Lower lobe of right lung (tissue), 2 donors: ENCODE measurements around the gene TTLL11. TPM values are rescaled to one million over a fixed set of nuclear protein-coding genes. Genes with fewer than 3 reads are reported as not detected.
A peak's percentile ranks its signal among the peaks of the same experiment; 100 is the strongest.

Experiments
- ATAC-seq, 2 donors: fragments of 200-7000 bp; cut with Tn5 transposase; one replicate each; pipeline ENCODE4 v1.9.1; 2020 to 2022; ENCODE audit warnings: mild to moderate bottlenecking in 2 of 2, moderate library complexity in 2 of 2
- DNase-seq: peaks from one replicate; pipeline ENCODE4 v3.0.0-alpha.2; 2020
- H3K27ac ChIP-seq: fragments of 200-600 bp; one replicate; pipeline ENCODE4 v1.8.0; 2022
- H3K27me3 ChIP-seq: fragments of 200-600 bp; one replicate; pipeline ENCODE4 v1.8.0; 2022; ENCODE audit warnings: low read depth
- H3K36me3 ChIP-seq: fragments of 200-600 bp; one replicate; pipeline ENCODE4 v1.8.0; 2022; ENCODE audit warnings: mild to moderate bottlenecking
- H3K4me1 ChIP-seq: fragments of 200-600 bp; one replicate; pipeline ENCODE4 v1.8.0; 2022
- H3K4me3 ChIP-seq: fragments of 200-600 bp; one replicate; pipeline ENCODE4 v1.8.0; 2022; ENCODE audit warnings: mild to moderate bottlenecking
- H3K9me3 ChIP-seq: fragments of 200-600 bp; one replicate; pipeline ENCODE4 v1.8.0; 2022
- intact Hi-C: fragments of 100-400 bp; cut with DNase I; formaldehyde crosslinking; loops from one replicate; pipeline ENCODE4 v1.11.0; 2022
- total RNA-seq: library from RNA; stranded (reverse); fragmentation: NEBNext Ultra II Directional; extraction: Animal tissue kit (Norgen Biotek cat#: 25700); gene quantifications from one replicate; pipeline ENCODE4 v1.2.1, GENCODE V29; 2021
- TF ChIP-seq, protein P1 (sequence below): fragments of 200-600 bp; IDR thresholded peaks from one replicate; pipeline ENCODE4 v1.8.0; 2022; ENCODE audit warnings: antibody characterized with exemption, mild to moderate bottlenecking
- donor health status: DM: no; HTN: yes; CAD: no; lungs with severe emphysema.

The TTLL11 gene
- total RNA-seq, 1 donor from 2014 or later = 11.7 TPM

- H3K27me3 ChIP-seq = no peaks in the 10 kb centered on the region
- no peak for ATAC-seq
- intact Hi-C loops = no loop called here
- H3K4me1 ChIP-seq = no peaks in the 10 kb centered on the region
- no peak overlapping the region for H3K4me3 ChIP-seq
- H3K36me3 ChIP-seq = no peaks in the 10 kb centered on the region
- no peak for DNase-seq
- TF ChIP-seq, protein P1, sequence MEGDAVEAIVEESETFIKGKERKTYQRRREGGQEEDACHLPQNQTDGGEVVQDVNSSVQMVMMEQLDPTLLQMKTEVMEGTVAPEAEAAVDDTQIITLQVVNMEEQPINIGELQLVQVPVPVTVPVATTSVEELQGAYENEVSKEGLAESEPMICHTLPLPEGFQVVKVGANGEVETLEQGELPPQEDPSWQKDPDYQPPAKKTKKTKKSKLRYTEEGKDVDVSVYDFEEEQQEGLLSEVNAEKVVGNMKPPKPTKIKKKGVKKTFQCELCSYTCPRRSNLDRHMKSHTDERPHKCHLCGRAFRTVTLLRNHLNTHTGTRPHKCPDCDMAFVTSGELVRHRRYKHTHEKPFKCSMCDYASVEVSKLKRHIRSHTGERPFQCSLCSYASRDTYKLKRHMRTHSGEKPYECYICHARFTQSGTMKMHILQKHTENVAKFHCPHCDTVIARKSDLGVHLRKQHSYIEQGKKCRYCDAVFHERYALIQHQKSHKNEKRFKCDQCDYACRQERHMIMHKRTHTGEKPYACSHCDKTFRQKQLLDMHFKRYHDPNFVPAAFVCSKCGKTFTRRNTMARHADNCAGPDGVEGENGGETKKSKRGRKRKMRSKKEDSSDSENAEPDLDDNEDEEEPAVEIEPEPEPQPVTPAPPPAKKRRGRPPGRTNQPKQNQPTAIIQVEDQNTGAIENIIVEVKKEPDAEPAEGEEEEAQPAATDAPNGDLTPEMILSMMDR = no peak
- no peak overlapping the region for H3K27ac ChIP-seq
- H3K9me3 ChIP-seq = no peaks in the 10 kb centered on the region
Measured at GRCh38 chr9:121924700-121925099, 168.4 kb downstream of the TTLL11 start.

- ATAC-seq (no peak), DNase-seq (no peak)
- Histone ChIP-seq H3K27ac (no peak overlapping the region), H3K4me3 (no peak overlapping the region), H3K4me1 (no peaks in the 10 kb centered on the region), H3K36me3 (no peaks in the 10 kb centered on the region), H3K27me3 (no peaks in the 10 kb centered on the region), H3K9me3 (no peaks in the 10 kb centered on the region)
- intact Hi-C loops = no loop called here
- TF ChIP-seq, protein P1 = no peak
Measured at GRCh38 chr9:121921444-121921843, 171.7 kb downstream of the TTLL11 start.

DNA sequence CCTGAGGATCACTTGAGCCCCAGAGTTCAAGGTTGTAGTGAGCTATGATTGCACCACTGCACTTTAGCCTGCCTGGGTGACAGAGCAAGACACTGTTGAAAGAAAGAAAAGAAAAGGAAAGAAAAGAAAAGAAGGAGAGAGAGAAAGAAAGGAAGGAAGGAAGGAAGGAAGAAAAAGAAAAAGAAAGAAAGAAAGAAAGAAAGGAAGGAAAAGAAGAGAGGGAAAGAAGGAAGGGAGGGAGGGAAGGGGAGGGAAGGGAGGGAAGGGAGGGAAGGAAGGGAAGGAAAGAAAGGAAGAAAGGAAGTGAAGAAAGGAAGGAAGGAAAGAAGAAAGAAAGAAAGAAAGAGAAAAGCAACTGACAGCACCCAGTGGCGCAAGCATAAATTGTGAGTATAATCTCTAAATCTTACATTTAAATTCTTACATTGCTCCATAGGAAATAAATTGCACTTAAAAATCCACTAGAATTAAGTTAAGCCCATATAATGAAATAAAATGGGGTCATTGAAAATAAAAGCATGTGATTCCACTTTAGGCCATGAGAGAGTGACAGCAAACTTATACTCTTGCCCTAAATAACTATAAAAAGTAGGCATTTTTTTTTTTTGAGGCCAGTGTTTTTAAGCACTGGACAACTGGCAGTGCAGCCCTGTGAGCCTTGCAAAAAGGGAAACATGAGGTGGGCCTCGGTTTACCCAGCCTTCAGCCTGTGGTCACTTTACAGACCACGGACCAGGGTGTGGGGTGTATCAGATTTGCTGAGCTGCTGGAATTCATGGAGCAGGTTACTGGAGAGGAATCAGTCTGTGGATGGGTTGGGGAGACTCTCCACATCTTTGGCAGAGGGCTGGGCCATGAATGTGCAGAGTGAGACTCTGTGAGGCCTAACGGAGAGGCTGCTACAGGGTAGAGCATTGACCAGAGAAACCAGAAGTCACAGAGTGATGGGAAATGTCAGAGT, 175.5 kb downstream of the TTLL11 start:
- no peaks in the 10 kb centered on the region for H3K9me3 ChIP-seq
- H3K36me3 ChIP-seq = no peaks in the 10 kb centered on the region
- TF ChIP-seq, protein P1 = no peak
- H3K27ac ChIP-seq = no peak overlapping the region
- DNase-seq (no peak), ATAC-seq (no peak)
- no peaks in the 10 kb centered on the region for H3K27me3 ChIP-seq
- no peaks in the 10 kb centered on the region for H3K4me1 ChIP-seq
- intact Hi-C loops = no loop called here
- H3K4me3 ChIP-seq = no peak overlapping the region

GRCh38 chr9:121915304-121915625, 177.8 kb downstream of the TTLL11 start:
- ATAC-seq = peak in 1 of 2 donors; percentile 34
- TF ChIP-seq, protein P1 = no peak
- intact Hi-C loops = no loop called here

GRCh38 chr9:121914604-121915303, 178.4 kb downstream of the TTLL11 start:
- Histone ChIP-seq H3K9me3 (no peaks in the 10 kb centered on the region), H3K4me1 (no peaks in the 10 kb centered on the region), H3K4me3 (no peak overlapping the region), H3K27me3 (no peaks in the 10 kb centered on the region), H3K36me3 (no peaks in the 10 kb centered on the region), H3K27ac (no peak overlapping the region)
- TF ChIP-seq, protein P1 = no peak
- ATAC-seq = no peak
- intact Hi-C loops = no loop called here
- no peak for DNase-seq

More at GRCh38 chr9:121915304-121915625, 177.8 kb downstream of the TTLL11 start:
- H3K4me1 ChIP-seq = no peaks in the 10 kb centered on the region
- H3K36me3 ChIP-seq = no peaks in the 10 kb centered on the region
- no peaks in the 10 kb centered on the region for H3K27me3 ChIP-seq
- no peak for DNase-seq
- no peaks in the 10 kb centered on the region for H3K9me3 ChIP-seq
- no peak overlapping the region for H3K4me3 ChIP-seq
- H3K27ac ChIP-seq = no peak overlapping the region
